ENCODE data around the gene RUNX2.

Gene RUNX2

GRCh38 chr6:45654673-45655072 lies 326.5 kb downstream of the RUNX2 start:
- no peak overlapping the region for H3K4me3 ChIP-seq (ENCODE audit: low read depth in 1 of 2, low read length in 2 of 2)
- H3K27ac ChIP-seq (ENCODE audit: low read depth, low read length): no peak overlapping the region
- no peaks in the 10 kb centered on the region for H3K9me3 ChIP-seq (ENCODE audit: low read length)
- H3K27me3 ChIP-seq (ENCODE audit: control insufficient read depth in 1 of 2, insufficient read depth in 2 of 2, low read length in 2 of 2): no peaks in the 10 kb centered on the region
- H3K4me1 ChIP-seq (ENCODE audit: insufficient read depth, low read length): no peaks in the 10 kb centered on the region
- H3K36me3 ChIP-seq (ENCODE audit: insufficient read depth, low read length): no peaks in the 10 kb centered on the region
- no peak overlapping the region for H3K9ac ChIP-seq (ENCODE audit: low read length)

- no peaks in the 10 kb centered on the region for H3K9me3 ChIP-seq (ENCODE audit: low read length)
- H3K4me1 ChIP-seq (ENCODE audit: insufficient read depth, low read length): no peaks in the 10 kb centered on the region
- H3K36me3 ChIP-seq (ENCODE audit: insufficient read depth, low read length): no peaks in the 10 kb centered on the region
- no peak overlapping the region for H3K4me3 ChIP-seq (ENCODE audit: low read depth in 1 of 2, low read length in 2 of 2)
- no peak overlapping the region for H3K9ac ChIP-seq (ENCODE audit: low read length)
- no peak overlapping the region for H3K27ac ChIP-seq (ENCODE audit: low read depth, low read length)
- H3K27me3 ChIP-seq (ENCODE audit: control insufficient read depth in 1 of 2, insufficient read depth in 2 of 2, low read length in 2 of 2): no peaks in the 10 kb centered on the region
Measured at GRCh38 chr6:45655745-45656476, 327.8 kb downstream of the RUNX2 start.

GRCh38 chr6:45657226-45657625 lies 329.1 kb downstream of the RUNX2 start:
- Histone ChIP-seq H3K4me3 (ENCODE audit: low read depth in 1 of 2, low read length in 2 of 2) (no peak overlapping the region), H3K27me3 (ENCODE audit: control insufficient read depth in 1 of 2, insufficient read depth in 2 of 2, low read length in 2 of 2) (no peaks in the 10 kb centered on the region), H3K27ac (ENCODE audit: low read depth, low read length) (no peak overlapping the region), H3K4me1 (ENCODE audit: insufficient read depth, low read length) (no peaks in the 10 kb centered on the region), H3K36me3 (ENCODE audit: insufficient read depth, low read length) (no peaks in the 10 kb centered on the region), H3K9ac (ENCODE audit: low read length) (no peak overlapping the region), H3K9me3 (ENCODE audit: low read length) (no peaks in the 10 kb centered on the region)

GRCh38 chr6:45658400-45658799 lies 330.3 kb downstream of the RUNX2 start:
- Histone ChIP-seq H3K27me3 (ENCODE audit: control insufficient read depth in 1 of 2, insufficient read depth in 2 of 2, low read length in 2 of 2) (peaks cover 0 to 6% of the 10 kb centered on the region in 2 donors), H3K9ac (ENCODE audit: low read length) (no peak overlapping the region), H3K27ac (ENCODE audit: low read depth, low read length) (no peak overlapping the region)

GRCh38 chr6:45658958-45659357 lies 330.8 kb downstream of the RUNX2 start:
- no peak overlapping the region for H3K4me3 ChIP-seq (ENCODE audit: low read depth in 1 of 2, low read length in 2 of 2)
- H3K36me3 ChIP-seq (ENCODE audit: insufficient read depth, low read length): no peaks in the 10 kb centered on the region
- H3K9ac ChIP-seq (ENCODE audit: low read length): no peak overlapping the region
- peaks cover 0 to 11% of the 10 kb centered on the region in 2 donors for H3K27me3 ChIP-seq (ENCODE audit: control insufficient read depth in 1 of 2, insufficient read depth in 2 of 2, low read length in 2 of 2)
- H3K4me1 ChIP-seq (ENCODE audit: insufficient read depth, low read length): no peaks in the 10 kb centered on the region
- H3K9me3 ChIP-seq (ENCODE audit: low read length): no peaks in the 10 kb centered on the region
- no peak overlapping the region for H3K27ac ChIP-seq (ENCODE audit: low read depth, low read length)

More at GRCh38 chr6:45658400-45658799, 330.3 kb downstream of the RUNX2 start:
- Histone ChIP-seq H3K9me3 (ENCODE audit: low read length) (no peaks in the 10 kb centered on the region), H3K36me3 (ENCODE audit: insufficient read depth, low read length) (no peaks in the 10 kb centered on the region), H3K4me1 (ENCODE audit: insufficient read depth, low read length) (no peaks in the 10 kb centered on the region), H3K4me3 (ENCODE audit: low read depth in 1 of 2, low read length in 2 of 2) (no peak overlapping the region)

GRCh38 chr6:45661661-45662060 lies 333.5 kb downstream of the RUNX2 start:
- H3K9me3 ChIP-seq (ENCODE audit: low read length): no peaks in the 10 kb centered on the region
- H3K27ac ChIP-seq (ENCODE audit: low read depth, low read length): no peak overlapping the region
- no peak overlapping the region for H3K9ac ChIP-seq (ENCODE audit: low read length)
- H3K4me1 ChIP-seq (ENCODE audit: insufficient read depth, low read length): no peaks in the 10 kb centered on the region
- peaks cover 0 to 33% of the 10 kb centered on the region in 2 donors for H3K27me3 ChIP-seq (ENCODE audit: control insufficient read depth in 1 of 2, insufficient read depth in 2 of 2, low read length in 2 of 2)
- H3K36me3 ChIP-seq (ENCODE audit: insufficient read depth, low read length): no peaks in the 10 kb centered on the region
- no peak overlapping the region for H3K4me3 ChIP-seq (ENCODE audit: low read depth in 1 of 2, low read length in 2 of 2)

GRCh38 chr6:45663251-45664221 lies 335.4 kb downstream of the RUNX2 start:
- H3K4me3 ChIP-seq (ENCODE audit: low read depth in 1 of 2, low read length in 2 of 2): peak overlapping the region in 1 of 2 donors; percentile 59
- H3K27ac ChIP-seq (ENCODE audit: low read depth, low read length): no peak overlapping the region
- H3K9me3 ChIP-seq (ENCODE audit: low read length): no peaks in the 10 kb centered on the region
- H3K27me3 ChIP-seq (ENCODE audit: control insufficient read depth in 1 of 2, insufficient read depth in 2 of 2, low read length in 2 of 2): peaks cover 0 to 33% of the 10 kb centered on the region in 2 donors
- no peaks in the 10 kb centered on the region for H3K4me1 ChIP-seq (ENCODE audit: insufficient read depth, low read length)
- H3K9ac ChIP-seq (ENCODE audit: low read length): no peak overlapping the region
- no peaks in the 10 kb centered on the region for H3K36me3 ChIP-seq (ENCODE audit: insufficient read depth, low read length)

- no peak overlapping the region for H3K4me3 ChIP-seq (ENCODE audit: low read depth in 1 of 2, low read length in 2 of 2)
- H3K27ac ChIP-seq (ENCODE audit: low read depth, low read length): no peak overlapping the region
- no peaks in the 10 kb centered on the region for H3K9me3 ChIP-seq (ENCODE audit: low read length)
- no peaks in the 10 kb centered on the region for H3K36me3 ChIP-seq (ENCODE audit: insufficient read depth, low read length)
- H3K9ac ChIP-seq (ENCODE audit: low read length): no peak overlapping the region
- H3K27me3 ChIP-seq (ENCODE audit: control insufficient read depth in 1 of 2, insufficient read depth in 2 of 2, low read length in 2 of 2): peaks cover 0 to 33% of the 10 kb centered on the region in 2 donors
- H3K4me1 ChIP-seq (ENCODE audit: insufficient read depth, low read length): no peaks in the 10 kb centered on the region
Measured at GRCh38 chr6:45664707-45665106, 336.6 kb downstream of the RUNX2 start.

GRCh38 chr6:45665859-45666258 lies 337.7 kb downstream of the RUNX2 start:
- H3K27ac ChIP-seq (ENCODE audit: low read depth, low read length): no peak overlapping the region
- H3K36me3 ChIP-seq (ENCODE audit: insufficient read depth, low read length): no peaks in the 10 kb centered on the region
- H3K27me3 ChIP-seq (ENCODE audit: control insufficient read depth in 1 of 2, insufficient read depth in 2 of 2, low read length in 2 of 2): peaks cover 0 to 33% of the 10 kb centered on the region in 2 donors
- H3K4me1 ChIP-seq (ENCODE audit: insufficient read depth, low read length): no peaks in the 10 kb centered on the region
- no peaks in the 10 kb centered on the region for H3K9me3 ChIP-seq (ENCODE audit: low read length)
- no peak overlapping the region for H3K9ac ChIP-seq (ENCODE audit: low read length)
- no peak overlapping the region for H3K4me3 ChIP-seq (ENCODE audit: low read depth in 1 of 2, low read length in 2 of 2)

- Histone ChIP-seq H3K27me3 (ENCODE audit: control insufficient read depth in 1 of 2, insufficient read depth in 2 of 2, low read length in 2 of 2) (peaks cover 0 to 33% of the 10 kb centered on the region in 2 donors), H3K9me3 (ENCODE audit: low read length) (no peaks in the 10 kb centered on the region), H3K27ac (ENCODE audit: low read depth, low read length) (no peak overlapping the region), H3K4me3 (ENCODE audit: low read depth in 1 of 2, low read length in 2 of 2) (no peak overlapping the region), H3K36me3 (ENCODE audit: insufficient read depth, low read length) (no peaks in the 10 kb centered on the region), H3K4me1 (ENCODE audit: insufficient read depth, low read length) (no peaks in the 10 kb centered on the region), H3K9ac (ENCODE audit: low read length) (no peak overlapping the region)
Measured at GRCh38 chr6:45666846-45667245, 338.7 kb downstream of the RUNX2 start.

- no peaks in the 10 kb centered on the region for H3K9me3 ChIP-seq (ENCODE audit: low read length)
- no peak overlapping the region for H3K27ac ChIP-seq (ENCODE audit: low read depth, low read length)
- no peaks in the 10 kb centered on the region for H3K36me3 ChIP-seq (ENCODE audit: insufficient read depth, low read length)
- H3K9ac ChIP-seq (ENCODE audit: low read length): no peak overlapping the region
- peaks cover 0 to 33% of the 10 kb centered on the region in 2 donors for H3K27me3 ChIP-seq (ENCODE audit: control insufficient read depth in 1 of 2, insufficient read depth in 2 of 2, low read length in 2 of 2)
- H3K4me3 ChIP-seq (ENCODE audit: low read depth in 1 of 2, low read length in 2 of 2): no peak overlapping the region
- H3K4me1 ChIP-seq (ENCODE audit: insufficient read depth, low read length): no peaks in the 10 kb centered on the region
Measured at GRCh38 chr6:45667300-45667699, 339.2 kb downstream of the RUNX2 start.
